Adrenal gland (tissue), 12 donors: ENCODE data around the gene CISH. TPM values are rescaled to one million over a fixed set of nuclear protein-coding genes. Genes with fewer than 3 reads are reported as not detected.

Experiments used
- DNase-seq, 7 donors: peaks; one replicate each; pipeline ENCODE4 v3.0.0-alpha.2; 2019 to 2020
- H3K27ac ChIP-seq, 5 donors: fragments of 200-600 bp; sonication (generic) in 4 of 5; 1 replicate in 3 of 5; 2 replicates in 2 of 5; pipeline versions ENCODE4 v1.5.1 to v1.8.0; 2016 to 2020; ENCODE audit warnings: mild to moderate bottlenecking in 1 of 5
- H3K27me3 ChIP-seq: fragments of 200-600 bp; 2 replicates; pipeline ENCODE4 v1.8.0; 2021
- H3K36me3 ChIP-seq, 2 donors: fragments of 200-600 bp; replicated peaks in 1 of 2; 1 replicate in 1 of 2; 2 replicates in 1 of 2; pipeline versions ENCODE4 v1.5.1 to v1.8.0; 2018 to 2022
- H3K4me1 ChIP-seq, 2 donors: fragments of 200-600 bp; replicated peaks in 1 of 2; 1 replicate in 1 of 2; 2 replicates in 1 of 2; pipeline versions ENCODE4 v1.5.1 to v1.8.0; 2018 to 2021
- H3K4me3 ChIP-seq, 4 donors: fragments of 200-600 bp; sonication (generic) in 3 of 4; one replicate each; pipeline ENCODE4 v1.5.1; 2016 to 2018
- H3K9me3 ChIP-seq, 3 donors: fragments of 200-600 bp; sonication (generic) in 1 of 3; replicated peaks in 1 of 3; 1 replicate in 2 of 3; 2 replicates in 1 of 3; pipeline versions ENCODE4 v1.5.1 to v1.8.0; 2016 to 2021
- POLR2A ChIP-seq, 2 donors: fragments of 450-650 bp; IDR thresholded peaks; one replicate each; pipeline ENCODE4 v1.6.1; 2017; ENCODE audit warnings: antibody characterized with exemption in 2 of 2, mild to moderate bottlenecking in 2 of 2, moderate library complexity in 1 of 2
- WGBS, 4 donors: extraction: QIAGEN DNeasy Blood & Tissue Kit in 2 of 4; methylation state at CpG; one replicate each; pipeline versions ENCODE4 v1.1.5 to v1.1.7; 2013 to 2017; 5-methylcytosine and 5-hydroxymethylcytosine counted together
- intact Hi-C, 2 donors: fragments of 100-400 bp; cut with DNase I; formaldehyde crosslinking; loops; one replicate each; pipeline versions ENCODE4 v1.14.1 to v1.15.0; 2022 to 2023
- polyA plus RNA-seq, 3 donors: library from polyadenylated mRNA; stranded (reverse); fragments of 200-250 nt in 2 of 3; fragments of 350-450 nt in 1 of 3; fragmentation: Illumina TruSeq in 1 of 3; extraction: RNeasy Lipid Tissue Mini Kit (QIAGEN cat#74804) in 1 of 3; gene quantifications; one replicate each; pipeline ENCODE4 v1.2.3, GENCODE V29; 2013 to 2014
- total RNA-seq, 9 donors: library from RNA; depleted of rRNA in 4 of 9; stranded (reverse); fragments of >200 nt in 4 of 9; fragments of 120-200 nt in 1 of 9; fragmentation: NEBNext Ultra II Directional in 1 of 9; extraction: Animal tissue kit (Norgen Biotek cat#: 25700) in 1 of 9; gene quantifications; one replicate each; pipeline versions ENCODE4 v1.1.0 to v1.2.4, GENCODE V29; 2013 to 2023
- TF ChIP-seq, protein P1 (sequence below), 6 experiments: fragments of 450-650 bp in 4 of 6; fragments of 200-600 bp in 2 of 6; sonication (generic) in 1 of 6; IDR thresholded peaks; 1 replicate in 5 of 6; 2 replicates in 1 of 6; pipeline versions ENCODE4 v1.5.1 to v1.8.0; 2016 to 2021; ENCODE audit warnings: antibody characterized with exemption in 6 of 6, mild to moderate bottlenecking in 2 of 6, moderate library complexity in 1 of 6
- donor health status: healthy with polysubstance abuse.
- donor health status: Bipolar disorder and iron deficiency.
- donor health status: DM: yes; HTN: yes; CAD: no.
- donor health status: DM: no; HTN: no; CAD: no.
- donor health status: DM: no; HTN: no; CAD: no.
- donor health status: DM: yes; HTN: yes; CAD: no.

CISH gene
- total and polyA plus RNA-seq, 12 donors = 1.8 to 12.6 (median 5.1) TPM

DNA sequence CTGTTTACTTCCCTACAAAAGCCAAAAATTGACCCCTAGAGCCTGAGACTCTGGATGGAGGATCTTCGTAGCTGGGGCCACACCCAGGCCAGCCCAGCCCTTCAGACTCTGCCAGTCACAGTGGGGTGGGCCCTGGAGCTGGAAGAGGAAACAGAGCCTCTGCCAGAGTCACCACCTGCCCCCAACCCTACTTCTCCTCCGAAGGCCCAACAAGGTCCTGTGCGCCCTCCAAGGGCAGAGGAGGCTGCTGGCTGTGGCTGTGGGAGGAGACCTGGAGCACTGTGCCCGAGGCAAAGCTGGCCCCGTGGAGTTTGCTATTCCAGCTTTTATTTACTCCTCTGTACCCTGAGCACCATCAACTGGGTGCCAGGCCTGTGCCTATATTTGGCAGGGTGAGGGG, 19.0 kb downstream of the CISH start:
- TF ChIP-seq, protein P1, sequence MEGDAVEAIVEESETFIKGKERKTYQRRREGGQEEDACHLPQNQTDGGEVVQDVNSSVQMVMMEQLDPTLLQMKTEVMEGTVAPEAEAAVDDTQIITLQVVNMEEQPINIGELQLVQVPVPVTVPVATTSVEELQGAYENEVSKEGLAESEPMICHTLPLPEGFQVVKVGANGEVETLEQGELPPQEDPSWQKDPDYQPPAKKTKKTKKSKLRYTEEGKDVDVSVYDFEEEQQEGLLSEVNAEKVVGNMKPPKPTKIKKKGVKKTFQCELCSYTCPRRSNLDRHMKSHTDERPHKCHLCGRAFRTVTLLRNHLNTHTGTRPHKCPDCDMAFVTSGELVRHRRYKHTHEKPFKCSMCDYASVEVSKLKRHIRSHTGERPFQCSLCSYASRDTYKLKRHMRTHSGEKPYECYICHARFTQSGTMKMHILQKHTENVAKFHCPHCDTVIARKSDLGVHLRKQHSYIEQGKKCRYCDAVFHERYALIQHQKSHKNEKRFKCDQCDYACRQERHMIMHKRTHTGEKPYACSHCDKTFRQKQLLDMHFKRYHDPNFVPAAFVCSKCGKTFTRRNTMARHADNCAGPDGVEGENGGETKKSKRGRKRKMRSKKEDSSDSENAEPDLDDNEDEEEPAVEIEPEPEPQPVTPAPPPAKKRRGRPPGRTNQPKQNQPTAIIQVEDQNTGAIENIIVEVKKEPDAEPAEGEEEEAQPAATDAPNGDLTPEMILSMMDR (IDR thresholded peaks at IDR 0.05) = no peak
- TF ChIP-seq POLR2A (IDR thresholded peaks at IDR 0.05) = no peak
- intact Hi-C loops = no loop called here
- Histone ChIP-seq H3K4me3 (no peak overlapping the region), H3K9me3 (no peaks in the 10 kb centered on the region), H3K27ac (no peak overlapping the region), H3K36me3 (no peaks in the 10 kb centered on the region), H3K27me3 (no peaks in the 10 kb centered on the region), H3K4me1 (peaks cover 0 to 3% of the 10 kb centered on the region in 2 donors)
- 39 to 60% (median 55%) methylated on average over 1 to 5 of the region's 5 CpGs for WGBS, 4 donors
- DNase-seq = no peak

DNA sequence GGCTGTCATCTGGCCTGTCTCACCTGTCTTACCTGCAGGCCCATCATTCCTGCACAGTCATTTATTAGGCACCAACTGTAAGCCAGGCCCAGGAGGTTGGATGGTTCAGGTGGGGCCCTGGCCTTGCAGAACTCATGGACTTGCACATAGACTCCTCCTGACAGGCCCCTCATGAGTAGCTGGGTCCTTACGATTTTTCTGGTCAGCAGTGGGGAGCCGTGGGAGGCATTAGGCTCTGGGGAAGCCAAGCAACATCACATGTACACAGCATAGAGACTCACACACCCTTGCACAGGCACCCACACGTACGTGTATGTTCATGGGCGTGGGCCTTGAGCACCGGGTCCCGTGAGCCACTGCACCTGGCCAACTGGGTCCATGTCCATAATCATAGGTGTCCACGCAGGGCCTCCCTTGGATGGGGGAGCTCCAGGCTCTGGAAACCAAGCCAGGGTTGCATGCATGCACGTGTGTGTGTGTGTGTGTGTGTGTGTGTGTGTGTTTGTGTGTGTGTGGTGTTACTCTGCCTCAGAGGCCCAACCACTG, 20.3 kb downstream of the CISH start:
- H3K27ac ChIP-seq = peak overlapping the region in 1 of 5 donors; percentile 65
- H3K4me1 ChIP-seq = peaks cover 0 to 3% of the 10 kb centered on the region in 2 donors
- 63 to 78% (median 74%) methylated on average over 8 to 9 of the region's 9 CpGs for WGBS, 4 donors

DNA sequence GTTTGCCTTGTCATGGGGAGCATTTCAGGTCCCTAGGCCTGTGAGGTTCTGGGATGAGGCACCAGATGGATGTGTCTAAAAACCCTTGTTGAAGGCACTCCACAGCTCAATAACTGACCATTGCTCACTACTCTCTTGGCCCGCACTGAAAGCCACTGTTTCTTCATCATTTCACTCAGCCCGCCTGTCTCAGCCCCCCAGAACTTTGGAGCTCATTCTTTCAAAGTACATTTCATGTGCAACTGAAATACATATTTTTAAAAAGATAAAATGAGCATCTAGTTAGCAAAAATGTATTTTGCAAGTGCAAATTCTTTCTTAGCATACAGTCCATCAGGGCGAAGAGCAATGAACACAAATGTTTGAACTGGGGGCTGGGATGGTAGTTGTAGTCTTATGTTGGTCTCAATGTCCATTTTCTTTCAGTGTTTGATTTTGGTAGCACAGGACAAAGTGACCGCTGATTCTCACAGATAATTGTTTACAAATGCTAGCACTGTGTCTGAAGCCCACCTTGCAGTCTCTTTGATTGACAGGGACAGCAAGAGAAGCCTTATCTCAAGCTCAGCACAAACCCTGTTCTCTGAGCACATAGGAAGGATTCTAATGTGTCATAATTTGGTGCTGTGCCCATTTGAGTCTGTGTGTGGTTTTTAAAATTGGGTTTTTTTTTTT, 22.7 kb downstream of the CISH start:
- intact Hi-C loops = no loop called here
- Histone ChIP-seq H3K4me1 (peaks cover 0 to 3% of the 10 kb centered on the region in 2 donors), H3K27me3 (no peaks in the 10 kb centered on the region), H3K4me3 (no peak overlapping the region), H3K9me3 (no peaks in the 10 kb centered on the region), H3K36me3 (no peaks in the 10 kb centered on the region), H3K27ac (no peak overlapping the region)
- 76 to 92% (median 82%) methylated on average over 4 of the region's 4 CpGs for WGBS, 4 donors
- TF ChIP-seq POLR2A (IDR thresholded peaks at IDR 0.05) = no peak
- TF ChIP-seq, protein P1 (IDR thresholded peaks at IDR 0.05) = no peak
- DNase-seq = no peak

More for the DNA sequence above, 20.3 kb downstream of the CISH start:
- no peaks in the 10 kb centered on the region for H3K36me3 ChIP-seq
- no peaks in the 10 kb centered on the region for H3K27me3 ChIP-seq
- no peak for DNase-seq
- TF ChIP-seq POLR2A (IDR thresholded peaks at IDR 0.05) = no peak
- TF ChIP-seq, protein P1 (IDR thresholded peaks at IDR 0.05) = no peak
- intact Hi-C loops = no loop called here
- H3K4me3 ChIP-seq = no peak overlapping the region
- H3K9me3 ChIP-seq = no peaks in the 10 kb centered on the region

- Histone ChIP-seq H3K4me3 (no peak overlapping the region), H3K4me1 (peaks cover 0 to 3% of the 10 kb centered on the region in 2 donors), H3K9me3 (no peaks in the 10 kb centered on the region), H3K27me3 (no peaks in the 10 kb centered on the region), H3K27ac (no peak overlapping the region), H3K36me3 (no peaks in the 10 kb centered on the region)
- WGBS, 4 donors = 41 to 56% (median 49%) methylated on average over 12 to 17 of the region's 17 CpGs
- TF ChIP-seq, protein P1 (IDR thresholded peaks at IDR 0.05) = no peak
- TF ChIP-seq POLR2A (IDR thresholded peaks at IDR 0.05) = no peak
- no peak for DNase-seq
- intact Hi-C loops = no loop called here
Observed at GRCh38 chr3:50587806-50588758, 23.5 kb downstream of the CISH start.
